Endothelial cell of umbilical vein (primary cell): Measurements from ENCODE around the gene ITGB1BP1. TPM values are rescaled to one million over a fixed set of nuclear protein-coding genes. Genes with fewer than 3 reads are reported as not detected.

ENCODE experiments used
- BruUV-seq: library from RNA; stranded (reverse); fragments of 400-500 nt; replicated peaks from 2 replicates; lab custom pipeline; 2021; lab: Mats Ljungman, UMichigan
- CTCF ChIA-PET: fragments of 300-600, 350-600 bp; sonication (Branson Sonifier 250); formaldehyde crosslinking; loops from one replicate; lab custom pipeline; 2021; ENCODE audit warnings: antibody characterized with exemption, inconsistent platforms; lab: Charles Lee
- POLR2A ChIA-PET: fragments of 300-600, 350-600 bp; sonication (Branson Sonifier 250); formaldehyde crosslinking; loops from one replicate; lab custom pipeline; 2021; ENCODE audit warnings: antibody characterized with exemption, inconsistent platforms; lab: Charles Lee
- DNase-seq: peaks from one replicate; pipeline ENCODE4 v3.0.0-alpha.2; 2011; ENCODE audit warnings: low read depth, low spot score
- FAIRE-seq: peaks from 2 replicates; lab custom pipeline; 2011; peaks lifted over from hg19 to GRCh38; lab: Jason Lieb, UNC
- H2AFZ ChIP-seq: 2 replicates; pipeline ENCODE4 v1.6.0; 2012; ENCODE audit warnings: low read depth, low read length, control low read depth, inconsistent platforms
- H3K27ac ChIP-seq: 2 replicates; pipeline ENCODE4 v1.5.1; 2011; ENCODE audit warnings: low read depth, mild to moderate bottlenecking, control low read depth, low read length, moderate library complexity; ENCODE audit not compliant: insufficient read depth
- H3K27me3 ChIP-seq, 2 experiments: 2 replicates each; pipeline versions ENCODE4 v1.6.0 to v1.6.1; 2011; ENCODE audit warnings: low read length in 2 of 2, mixed read lengths in 1 of 2; ENCODE audit not compliant: control insufficient read depth in 2 of 2, insufficient read depth in 2 of 2
- H3K36me3 ChIP-seq, 2 experiments: 2 replicates in 1 of 2; 3 replicates in 1 of 2; pipeline ENCODE4 v1.5.1; 2011; ENCODE audit warnings: low read length in 2 of 2, mild to moderate bottlenecking in 1 of 2, moderate library complexity in 1 of 2; ENCODE audit not compliant: control insufficient read depth in 2 of 2, insufficient read depth in 2 of 2; ENCODE audit errors: extremely low read depth in 1 of 2
- H3K4me1 ChIP-seq: 3 replicates; pipeline ENCODE4 v1.5.1; 2011; ENCODE audit warnings: mild to moderate bottlenecking, low read length; ENCODE audit not compliant: control insufficient read depth, insufficient read depth; ENCODE audit errors: extremely low read depth
- H3K4me2 ChIP-seq: 2 replicates; pipeline ENCODE4 v1.6.1; 2011; ENCODE audit warnings: low read length, control low read depth, mixed read lengths; ENCODE audit not compliant: insufficient read depth
- H3K4me3 ChIP-seq, 3 experiments: fragments of 200-600 bp in 1 of 3; sonication (generic), shearing (Covaris generic) in 1 of 3; replicated peaks in 1 of 3; 2 replicates each; pipeline ENCODE4 v1.5.1; 2011 to 2016; ENCODE audit warnings: control low read depth in 3 of 3, low read length in 3 of 3, mild to moderate bottlenecking in 2 of 3, inconsistent platforms in 1 of 3, low read depth in 1 of 3, moderate library complexity in 1 of 3; ENCODE audit not compliant: insufficient read depth in 1 of 3
- H3K79me2 ChIP-seq: 2 replicates; pipeline ENCODE4 v1.6.0; 2012; ENCODE audit warnings: low read length, inconsistent platforms; ENCODE audit not compliant: control insufficient read depth, insufficient read depth
- H3K9ac ChIP-seq: replicated peaks from 2 replicates; pipeline ENCODE3; 2011; ENCODE audit warnings: low read length, control low read depth; ENCODE audit not compliant: insufficient read depth; ENCODE audit errors: extremely low read depth
- H3K9me1 ChIP-seq: replicated peaks from 3 replicates; pipeline ENCODE4 v1.6.0; 2011; ENCODE audit warnings: mild to moderate bottlenecking, low read length; ENCODE audit not compliant: control insufficient read depth, insufficient read depth; ENCODE audit errors: extremely low read depth
- H3K9me3 ChIP-seq: replicated peaks from 2 replicates; pipeline ENCODE4 v1.5.1; 2012; ENCODE audit warnings: low read length, inconsistent platforms; ENCODE audit not compliant: control insufficient read depth, insufficient read depth
- H4K20me1 ChIP-seq: replicated peaks from 2 replicates; pipeline ENCODE3; 2011; ENCODE audit warnings: mild to moderate bottlenecking, low read length; ENCODE audit not compliant: control insufficient read depth, insufficient read depth; ENCODE audit errors: extremely low read depth
- EZH2 ChIP-seq: IDR thresholded peaks from 2 replicates; pipeline ENCODE4 v1.6.1; 2012; ENCODE audit warnings: borderline replicate concordance, low read depth, mild to moderate bottlenecking, moderate library complexity, low read length, inconsistent platforms; ENCODE audit not compliant: severe bottlenecking
- JUN ChIP-seq: IDR thresholded peaks from 2 replicates; pipeline ENCODE4 v1.6.1; 2011; ENCODE audit warnings: borderline replicate concordance, low read depth; ENCODE audit not compliant: insufficient read length, insufficient read depth
- MAX ChIP-seq: IDR thresholded peaks from 2 replicates; pipeline ENCODE4 v1.6.1; 2011; ENCODE audit not compliant: insufficient read depth, insufficient read length
- POLR2AphosphoS5 ChIP-seq: IDR thresholded peaks from 2 replicates; pipeline ENCODE4 v1.6.1; 2012; ENCODE audit warnings: low read depth, mild to moderate bottlenecking, control low read depth, low read length, moderate library complexity; ENCODE audit not compliant: insufficient read depth
- dilution Hi-C: fragments of 300-500 bp; cut with MboI; formaldehyde crosslinking; loops from one replicate; pipeline ENCODE4 v1.15.0; 2019; ENCODE audit warnings: low sequenced_read_pairs; ENCODE audit not compliant: extremely low pct_ligation_motif_present
- intact Hi-C: fragments of 100-400 bp; cut with micrococcal nuclease; formaldehyde crosslinking; loops from one replicate; pipeline ENCODE4 v1.10.0; 2022
- polyA plus RNA-seq, 4 experiments: library from polyadenylated mRNA; depleted of rRNA in 3 of 4; stranded (reverse) in 3 of 4; unstranded in 1 of 4; fragments of >200 nt; gene quantifications; 2 replicates each; pipeline versions ENCODE4 v1.2.1 to v1.2.3, GENCODE V29; 2011 to 2012; ENCODE audit warnings: missing spikeins in 1 of 4
- total RNA-seq: library from RNA; stranded (reverse); gene quantifications from 2 replicates; pipeline ENCODE4 v1.2.3, GENCODE V29; 2021

Gene ITGB1BP1
- total and polyA plus RNA-seq, 2 donors (not counting 3 experiments of a cell fraction or from before 2014, with no cell fraction given) = 45.0 to 170 TPM

- no peaks in the 10 kb centered on the region for H3K4me1 ChIP-seq
- FAIRE-seq (no peak), DNase-seq (peak; percentile 75)
- ChIA-PET CTCF (interaction anchor here (0.6 to 1.2 kb wide), 3 partner anchors 22 to 250 kb away, joined by 3 to 5 read pairs (median 3); no protein-coding TSS in a partner anchor), POLR2A (no interaction called here)
- no peak overlapping the region for H3K4me2 ChIP-seq
- H3K27me3 ChIP-seq = no peaks in the 10 kb centered on the region
- intact Hi-C loops = no loop called here
- no peak overlapping the region for H2AFZ ChIP-seq
- H4K20me1 ChIP-seq = no peaks in the 10 kb centered on the region
- no peak for TF ChIP-seq POLR2AphosphoS5
- no peak for TF ChIP-seq JUN
- no peak for TF ChIP-seq EZH2
- no peak for TF ChIP-seq MAX
- no peak overlapping the region for H3K27ac ChIP-seq
- no peak overlapping the region for H3K4me3 ChIP-seq
- H3K79me2 ChIP-seq = no peaks in the 10 kb centered on the region
- no TSS peak for BruUV-seq
- no peaks in the 10 kb centered on the region for H3K9me3 ChIP-seq
- peaks cover 22 to 44% of the 10 kb centered on the region in 2 experiments for H3K36me3 ChIP-seq
- no peaks in the 10 kb centered on the region for H3K9me1 ChIP-seq
- dilution Hi-C loops = no loop called here
- H3K9ac ChIP-seq = no peak overlapping the region
These were observed 30.2 kb downstream of the ITGB1BP1 start for GRCh38 chr2:9392898-9393765.
